Neural cell (in vitro differentiated cells): ENCODE measurements around the gene TRMT44. TPM values are rescaled to one million over a fixed set of nuclear protein-coding genes. Genes with fewer than 3 reads are reported as not detected.

Experiments used
- H2AFZ ChIP-seq: fragments of 200-600, 300-800 bp; sonication (generic), shearing (Covaris generic); 2 replicates; pipeline ENCODE4 v1.6.0; 2014; ENCODE audit warnings: low read depth, mild to moderate bottlenecking, antibody characterized with exemption, low read length, moderate library complexity
- H3F3A ChIP-seq: fragments of 200-600 bp; shearing (Covaris generic); 2 replicates; pipeline ENCODE4 v1.6.1; 2016; ENCODE audit warnings: mild to moderate bottlenecking, moderate library complexity, mixed read lengths, antibody characterized with exemption, low read length; ENCODE audit not compliant: insufficient read depth, poor library complexity, severe bottlenecking
- H3K27ac ChIP-seq: fragments of 200-600, 300-800 bp; sonication (generic), shearing (Covaris generic); 2 replicates; pipeline ENCODE4 v1.5.1; 2014; ENCODE audit warnings: mild to moderate bottlenecking, low read length, moderate library complexity
- H3K27me3 ChIP-seq: fragments of 300-800, 200-600 bp; sonication (generic), shearing (Covaris generic); 2 replicates; pipeline ENCODE4 v1.6.0; 2014; ENCODE audit warnings: mild to moderate bottlenecking, low read depth, low read length, moderate library complexity; ENCODE audit not compliant: insufficient read depth
- H3K36me3 ChIP-seq: fragments of 300-800, 200-600 bp; sonication (generic), shearing (Covaris generic); 2 replicates; pipeline ENCODE4 v1.5.1; 2014; ENCODE audit warnings: mild to moderate bottlenecking, antibody characterized with exemption, low read length, moderate library complexity; ENCODE audit not compliant: insufficient read depth
- H3K4me2 ChIP-seq: fragments of 300-800, 200-600 bp; sonication (generic), shearing (Covaris generic); 2 replicates; pipeline ENCODE4 v1.6.0; 2014; ENCODE audit warnings: mild to moderate bottlenecking, low read length
- H3K4me3 ChIP-seq: fragments of 300-800, 200-600 bp; sonication (generic), shearing (Covaris generic); 2 replicates; pipeline ENCODE4 v1.5.1; 2014; ENCODE audit warnings: mild to moderate bottlenecking, low read length, moderate library complexity
- H3K79me2 ChIP-seq: fragments of 200-600 bp; shearing (Covaris generic); replicated peaks from 2 replicates; pipeline ENCODE4 v1.6.0; 2014; ENCODE audit warnings: mild to moderate bottlenecking, low read length, moderate library complexity; ENCODE audit not compliant: insufficient read depth
- H3K9ac ChIP-seq: fragments of 300-800, 200-600 bp; sonication (generic), shearing (Covaris generic); 2 replicates; pipeline ENCODE4 v1.6.1; 2016; ENCODE audit warnings: mild to moderate bottlenecking, low read length, mixed read lengths
- H3K9me2 ChIP-seq: fragments of 200-600 bp; shearing (Covaris generic); 2 replicates; pipeline ENCODE4 v1.6.1; 2016; ENCODE audit warnings: mild to moderate bottlenecking, low read length, mixed read lengths; ENCODE audit not compliant: insufficient read depth
- H3K9me3 ChIP-seq: fragments of 200-600, 300-800 bp; sonication (generic), shearing (Covaris generic); 2 replicates; pipeline ENCODE4 v1.6.1; 2016; ENCODE audit warnings: mild to moderate bottlenecking, mixed run types, low read length, moderate library complexity, mixed read lengths
- H4K20me1 ChIP-seq: fragments of 200-600 bp; shearing (Covaris generic); 2 replicates; pipeline ENCODE4 v1.6.1; 2016; ENCODE audit warnings: mild to moderate bottlenecking, mixed run types; ENCODE audit not compliant: insufficient read depth
- CTCF ChIP-seq: fragments of 450-650 bp; IDR thresholded peaks from 2 replicates; pipeline ENCODE4 v1.5.1; 2014; ENCODE audit warnings: antibody characterized with exemption, mild to moderate bottlenecking, moderate library complexity; ENCODE audit not compliant: poor library complexity, severe bottlenecking
- EP300 ChIP-seq: fragments of 450-650 bp; conservative IDR thresholded peaks from 2 replicates; pipeline ENCODE4 v1.6.1; 2014; ENCODE audit warnings: antibody characterized with exemption, mild to moderate bottlenecking, moderate library complexity; ENCODE audit not compliant: poor library complexity, severe bottlenecking
- EZH2 ChIP-seq: fragments of 200-600, 300-800 bp; shearing (Covaris generic), sonication (generic); IDR thresholded peaks from 2 replicates; pipeline ENCODE4 v1.6.1; 2014; ENCODE audit warnings: antibody characterized with exemption, low read length, borderline replicate concordance, mild to moderate bottlenecking; ENCODE audit not compliant: insufficient read depth, poor library complexity, severe bottlenecking
- MXI1 ChIP-seq: fragments of 450-650 bp; conservative IDR thresholded peaks from 2 replicates; pipeline ENCODE4 v1.6.1; 2014; ENCODE audit warnings: antibody characterized with exemption, mild to moderate bottlenecking; ENCODE audit not compliant: poor library complexity, severe bottlenecking
- POLR2AphosphoS5 ChIP-seq: IDR thresholded peaks from 2 replicates; pipeline ENCODE4 v1.6.1; 2012
- RAD21 ChIP-seq: fragments of 450-650 bp; conservative IDR thresholded peaks from 2 replicates; pipeline ENCODE4 v1.6.1; 2014; ENCODE audit warnings: antibody characterized with exemption, mild to moderate bottlenecking, moderate library complexity
- SMC3 ChIP-seq: fragments of 450-650 bp; conservative IDR thresholded peaks from 2 replicates; pipeline ENCODE4 v1.6.1; 2014; ENCODE audit warnings: antibody characterized with exemption, mild to moderate bottlenecking, moderate library complexity; ENCODE audit not compliant: poor library complexity
- TAF1 ChIP-seq: IDR thresholded peaks from 2 replicates; pipeline ENCODE4 v1.6.1; 2012; ENCODE audit warnings: low read depth
- polyA plus RNA-seq: library from polyadenylated mRNA; depleted of rRNA; stranded (reverse); fragments of >200 nt; gene quantifications from 2 replicates; pipeline ENCODE4 v1.2.3, GENCODE V29; 2014
- TF ChIP-seq, protein P1 (sequence below): IDR thresholded peaks from 2 replicates; pipeline ENCODE4 v1.6.1; 2012; ENCODE audit warnings: borderline replicate concordance

The TRMT44 gene
- polyA plus RNA-seq, 1 donor from 2014 or later: 20.6 TPM

GRCh38 chr4:8470451-8471024 lies 30.0 kb downstream of the TRMT44 start:
- no peaks in the 10 kb centered on the region for H3K9me3 ChIP-seq
- H3F3A ChIP-seq: no peaks in the 10 kb centered on the region
- H3K36me3 ChIP-seq: no peaks in the 10 kb centered on the region
- no peak overlapping the region for H3K9ac ChIP-seq
- H4K20me1 ChIP-seq: no peaks in the 10 kb centered on the region
- no peak overlapping the region for H3K4me3 ChIP-seq
- no peaks in the 10 kb centered on the region for H3K79me2 ChIP-seq
- no peak for TF ChIP-seq EZH2
- TF ChIP-seq EP300: no peak
- TF ChIP-seq RAD21: no peak
- TF ChIP-seq MXI1: no peak
- no peak for TF ChIP-seq POLR2AphosphoS5
- no peak for TF ChIP-seq CTCF
- TF ChIP-seq, protein P1, sequence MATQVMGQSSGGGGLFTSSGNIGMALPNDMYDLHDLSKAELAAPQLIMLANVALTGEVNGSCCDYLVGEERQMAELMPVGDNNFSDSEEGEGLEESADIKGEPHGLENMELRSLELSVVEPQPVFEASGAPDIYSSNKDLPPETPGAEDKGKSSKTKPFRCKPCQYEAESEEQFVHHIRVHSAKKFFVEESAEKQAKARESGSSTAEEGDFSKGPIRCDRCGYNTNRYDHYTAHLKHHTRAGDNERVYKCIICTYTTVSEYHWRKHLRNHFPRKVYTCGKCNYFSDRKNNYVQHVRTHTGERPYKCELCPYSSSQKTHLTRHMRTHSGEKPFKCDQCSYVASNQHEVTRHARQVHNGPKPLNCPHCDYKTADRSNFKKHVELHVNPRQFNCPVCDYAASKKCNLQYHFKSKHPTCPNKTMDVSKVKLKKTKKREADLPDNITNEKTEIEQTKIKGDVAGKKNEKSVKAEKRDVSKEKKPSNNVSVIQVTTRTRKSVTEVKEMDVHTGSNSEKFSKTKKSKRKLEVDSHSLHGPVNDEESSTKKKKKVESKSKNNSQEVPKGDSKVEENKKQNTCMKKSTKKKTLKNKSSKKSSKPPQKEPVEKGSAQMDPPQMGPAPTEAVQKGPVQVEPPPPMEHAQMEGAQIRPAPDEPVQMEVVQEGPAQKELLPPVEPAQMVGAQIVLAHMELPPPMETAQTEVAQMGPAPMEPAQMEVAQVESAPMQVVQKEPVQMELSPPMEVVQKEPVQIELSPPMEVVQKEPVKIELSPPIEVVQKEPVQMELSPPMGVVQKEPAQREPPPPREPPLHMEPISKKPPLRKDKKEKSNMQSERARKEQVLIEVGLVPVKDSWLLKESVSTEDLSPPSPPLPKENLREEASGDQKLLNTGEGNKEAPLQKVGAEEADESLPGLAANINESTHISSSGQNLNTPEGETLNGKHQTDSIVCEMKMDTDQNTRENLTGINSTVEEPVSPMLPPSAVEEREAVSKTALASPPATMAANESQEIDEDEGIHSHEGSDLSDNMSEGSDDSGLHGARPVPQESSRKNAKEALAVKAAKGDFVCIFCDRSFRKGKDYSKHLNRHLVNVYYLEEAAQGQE: no peak
- no peak for TF ChIP-seq SMC3
- TF ChIP-seq TAF1: no peak
- H3K27me3 ChIP-seq: no peaks in the 10 kb centered on the region
- no peaks in the 10 kb centered on the region for H3K9me2 ChIP-seq
- no peak overlapping the region for H3K27ac ChIP-seq
- no peak overlapping the region for H2AFZ ChIP-seq
- no peak overlapping the region for H3K4me2 ChIP-seq

GRCh38 chr4:8471211-8471875 lies 30.8 kb downstream of the TRMT44 start:
- H3K36me3 ChIP-seq: no peaks in the 10 kb centered on the region
- TF ChIP-seq TAF1: no peak
- TF ChIP-seq MXI1: no peak
- TF ChIP-seq RAD21: no peak
- no peak overlapping the region for H3K27ac ChIP-seq

More at GRCh38 chr4:8471211-8471875, 30.8 kb downstream of the TRMT44 start:
- no peak overlapping the region for H3K4me2 ChIP-seq
- H3F3A ChIP-seq: no peaks in the 10 kb centered on the region
- no peaks in the 10 kb centered on the region for H3K9me2 ChIP-seq
- no peak overlapping the region for H3K4me3 ChIP-seq
- H3K9me3 ChIP-seq: no peaks in the 10 kb centered on the region
- no peak overlapping the region for H2AFZ ChIP-seq
- no peaks in the 10 kb centered on the region for H3K79me2 ChIP-seq
- H3K9ac ChIP-seq: no peak overlapping the region
- no peaks in the 10 kb centered on the region for H4K20me1 ChIP-seq
- no peaks in the 10 kb centered on the region for H3K27me3 ChIP-seq
